RKO (cell line): Measurements from ENCODE around the gene MMD2.
A peak's percentile ranks its signal among the peaks of the same experiment; 100 is the strongest.
"Not testable (repeated sequence)": the region's sequence is repeated elsewhere in the genome, so short reads cannot be mapped to it uniquely, and the experiment has no call there.

Source experiments
- DNase-seq: peaks from one replicate; pipeline ENCODE4 v3.0.0-alpha.2; 2016; ENCODE audit warnings: low spot score

MMD2 gene

GRCh38 chr7:4958477-4959301 lies at the start of gene MMD2:
MMD2 (minus strand) TSS chr7:4959187; CDS start chr7:4959017, 170 bp downstream.
- no peak for DNase-seq

DNA sequence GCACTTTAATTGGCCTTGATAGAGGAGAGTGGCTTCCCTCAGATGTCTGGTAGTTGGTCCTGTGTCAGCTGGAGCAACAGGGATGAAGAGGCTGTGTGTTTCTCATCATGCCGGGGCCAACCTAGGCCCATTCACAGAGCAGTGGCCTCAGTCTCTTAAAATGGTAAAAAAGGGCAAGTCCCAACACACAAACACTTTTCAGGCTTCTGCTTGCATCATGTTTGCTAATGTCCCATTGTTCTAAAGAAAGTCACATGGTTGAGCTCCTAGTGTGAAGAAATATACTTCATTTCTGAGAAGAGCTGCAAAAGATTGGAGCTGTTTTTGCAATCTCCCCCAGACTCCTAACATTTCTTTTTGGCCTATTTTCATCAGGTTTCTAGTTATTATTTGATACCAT lies 46.1 kb upstream of the MMD2 start:
- no peak for DNase-seq

DNA sequence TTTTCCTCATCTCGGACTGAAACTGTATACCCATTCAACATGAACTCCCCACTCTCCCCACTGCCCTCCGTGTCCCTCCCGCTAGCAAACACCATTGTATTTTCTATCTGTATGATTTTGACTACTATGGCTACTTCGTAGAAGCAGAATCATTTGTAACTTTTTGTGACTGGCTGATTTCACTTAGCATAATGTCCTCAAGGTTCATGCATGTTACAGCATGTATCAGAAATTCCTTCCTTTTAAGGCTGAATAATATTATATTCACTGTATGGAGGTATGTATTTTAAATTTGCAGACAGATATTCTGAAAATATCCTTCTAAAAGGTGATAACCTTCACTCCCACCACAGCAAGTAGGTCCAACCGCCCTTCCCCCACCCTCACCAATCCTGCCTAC lies 42.9 kb upstream of the MMD2 start:
- DNase-seq = no peak

DNA sequence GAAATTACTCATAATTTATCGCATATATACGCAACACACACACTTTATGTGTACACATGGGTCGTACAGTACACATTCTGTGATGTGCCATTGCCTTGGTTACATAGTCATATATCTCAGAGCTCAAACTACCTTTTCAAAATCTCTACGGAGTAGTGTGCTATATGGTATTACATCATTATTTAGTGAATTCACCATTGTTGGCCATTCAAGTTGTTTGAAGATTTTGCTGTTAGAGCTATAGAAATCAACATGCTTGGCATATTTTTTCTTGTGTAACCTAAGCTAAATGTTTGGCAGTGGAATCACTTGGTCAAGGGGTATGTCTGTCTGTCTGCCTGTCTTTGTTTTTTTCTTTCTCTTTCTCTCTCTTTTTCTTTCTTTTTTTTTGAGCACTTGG lies 42.0 kb upstream of the MMD2 start:
- no peak for DNase-seq

DNA sequence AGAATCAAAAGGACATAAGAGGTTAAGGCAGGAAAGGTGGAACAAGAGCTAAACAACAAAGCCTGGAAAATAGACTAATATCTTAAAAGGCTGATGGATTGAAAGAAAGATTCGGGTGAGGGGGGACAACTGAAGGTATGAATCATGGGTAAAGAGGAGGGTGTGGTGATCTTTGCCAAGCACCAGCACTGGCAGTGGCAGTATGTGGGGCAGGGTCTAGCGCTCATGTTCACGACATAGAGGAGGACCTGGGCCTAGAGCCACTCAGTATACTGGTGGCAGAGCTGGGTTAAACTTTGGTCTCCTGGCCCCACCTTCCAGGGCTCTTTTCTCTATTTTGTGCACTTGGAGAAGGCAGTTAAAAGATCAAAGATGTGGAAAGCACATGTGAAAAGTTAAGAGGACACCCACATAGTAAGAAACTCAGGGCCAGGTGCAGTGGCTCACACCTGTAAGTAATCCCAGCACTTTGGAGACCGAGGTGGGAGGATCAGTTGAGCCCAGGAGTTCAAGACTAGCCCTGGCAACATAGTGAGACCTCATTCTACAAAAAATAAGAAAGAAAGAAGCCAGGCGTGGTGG lies 40.5 kb upstream of the MMD2 start:
- no peak for DNase-seq

GRCh38 chr7:4998910-4999309 lies 39.9 kb upstream of the MMD2 start:
- DNase-seq = no peak

GRCh38 chr7:4998244-4998643 lies 39.3 kb upstream of the MMD2 start:
- no peak for DNase-seq

DNA sequence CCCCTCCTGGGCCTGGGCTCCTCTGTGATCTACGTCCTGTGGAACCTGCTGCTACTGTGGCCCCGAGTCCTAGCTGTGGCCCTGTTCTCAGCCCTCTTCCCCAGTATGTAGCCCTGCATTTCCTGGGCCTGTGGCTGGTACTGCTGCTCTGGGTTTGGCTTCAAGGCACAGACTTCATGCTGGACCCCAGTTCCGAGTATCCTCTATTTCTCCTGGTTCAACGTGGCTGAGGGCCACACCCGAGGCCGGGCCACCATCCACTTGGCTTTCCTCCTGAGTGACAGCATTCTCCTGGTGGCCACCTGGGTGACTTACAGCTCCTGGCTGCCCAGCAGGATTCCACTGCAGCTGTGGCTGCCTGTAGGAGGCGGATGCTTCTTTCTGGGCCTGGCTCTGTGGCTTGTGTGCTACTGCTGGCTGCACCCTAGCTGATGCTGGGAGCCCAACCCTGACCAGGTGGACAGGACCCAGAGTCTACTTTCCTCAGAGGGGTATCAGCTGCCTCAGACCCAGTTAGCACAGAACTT lies 37.8 kb upstream of the MMD2 start:
- DNase-seq = no peak

- no peak for DNase-seq
These were observed 36.5 kb upstream of the MMD2 start for GRCh38 chr7:4995429-4995969.

DNA sequence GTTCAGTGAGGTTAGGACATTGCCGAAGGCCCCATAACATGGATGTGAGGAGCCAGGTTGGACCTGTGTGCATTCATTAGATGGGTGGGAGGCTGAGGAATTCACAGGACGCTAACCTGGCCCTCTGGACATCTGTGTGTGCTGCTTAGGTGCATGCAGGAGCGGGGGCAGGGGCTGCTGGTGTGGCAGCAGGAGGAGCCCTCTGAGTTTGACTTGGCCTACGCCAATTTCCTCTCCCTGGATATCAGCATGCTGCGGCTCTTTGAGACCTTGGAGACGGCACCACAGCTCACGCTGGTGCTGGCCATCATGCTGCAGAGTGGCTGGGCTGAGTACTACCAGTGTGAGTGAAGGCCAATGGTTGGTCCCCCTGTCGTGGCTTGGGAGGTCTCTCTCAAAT lies 34.5 kb upstream of the MMD2 start:
- DNase-seq = no peak

DNA sequence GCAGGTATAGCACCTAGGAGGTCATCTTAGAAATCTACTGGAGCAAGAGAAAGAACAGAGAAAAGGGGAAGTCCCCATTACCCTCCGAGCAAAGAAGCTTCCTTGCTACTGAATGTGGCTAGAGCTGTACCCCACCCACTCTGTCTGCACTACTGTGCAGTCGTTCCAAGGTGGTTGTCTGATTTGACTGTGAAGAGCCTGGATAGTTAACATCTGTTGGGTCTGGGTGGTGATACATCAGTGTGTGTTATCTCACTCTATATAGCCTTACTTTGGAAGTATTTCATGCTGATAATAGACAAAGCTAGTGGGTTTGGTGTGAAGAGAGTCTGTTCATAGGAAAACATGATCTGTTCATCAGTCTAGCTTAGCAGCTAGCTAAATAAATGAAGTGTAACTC lies 23.8 kb upstream of the MMD2 start:
- not testable (repeated sequence) for DNase-seq

- not testable (repeated sequence) for DNase-seq
These were observed 22.4 kb upstream of the MMD2 start for GRCh38 chr7:4981295-4981890.

DNA sequence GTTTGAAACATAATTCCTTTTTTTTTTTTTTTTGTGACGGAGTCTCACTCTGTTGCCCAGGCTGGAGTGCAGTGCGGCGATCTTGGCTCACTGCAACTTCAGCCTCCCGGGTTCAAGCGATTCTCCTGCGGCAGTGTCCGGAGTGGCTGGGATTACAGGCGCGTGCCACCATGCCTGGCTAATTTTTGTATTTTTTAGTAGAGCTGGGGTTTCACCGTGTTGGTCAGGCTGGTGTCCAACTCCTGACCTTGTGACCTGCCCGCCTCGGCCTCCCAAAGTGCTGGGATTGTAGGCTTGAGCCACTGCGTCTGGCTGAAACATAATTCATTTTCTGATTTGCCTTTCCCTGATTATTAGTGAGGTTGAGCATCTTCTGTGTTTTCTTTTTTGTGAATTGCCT lies 16.6 kb upstream of the MMD2 start:
- not testable (repeated sequence) for DNase-seq

GRCh38 chr7:4973728-4974198 lies 14.8 kb upstream of the MMD2 start:
- DNase-seq = peak; percentile 92

- DNase-seq = not testable (repeated sequence)
These were observed 13.5 kb upstream of the MMD2 start for GRCh38 chr7:4972446-4972845.

- DNase-seq = no peak
These were observed 6.5 kb upstream of the MMD2 start for GRCh38 chr7:4965295-4966022.

DNA sequence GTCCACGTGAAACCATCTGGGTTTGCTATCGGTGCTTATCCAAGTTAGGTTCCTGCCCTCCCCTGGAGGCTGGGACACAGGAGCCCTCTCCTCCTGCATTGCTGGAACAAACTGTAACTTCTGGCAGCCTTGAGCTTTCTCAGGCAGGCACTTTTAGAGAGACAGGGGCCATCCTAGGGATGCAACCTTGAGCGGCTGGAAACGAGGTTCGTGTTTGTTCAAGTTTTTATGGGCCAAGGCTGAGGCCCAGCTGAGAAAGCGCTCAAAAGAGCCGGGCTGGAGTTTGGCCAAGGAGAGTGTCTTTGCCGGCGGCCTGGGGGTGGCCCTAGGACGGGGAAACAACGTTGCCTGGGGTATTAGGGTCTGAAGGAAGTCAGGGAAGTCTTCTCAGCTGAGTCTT lies 5.5 kb upstream of the MMD2 start:
- DNase-seq = no peak

- no peak for DNase-seq
These were observed 4.1 kb upstream of the MMD2 start for GRCh38 chr7:4962872-4963775.

- no peak for DNase-seq
These were observed 1.4 kb upstream of the MMD2 start for GRCh38 chr7:4960363-4960762.

DNA sequence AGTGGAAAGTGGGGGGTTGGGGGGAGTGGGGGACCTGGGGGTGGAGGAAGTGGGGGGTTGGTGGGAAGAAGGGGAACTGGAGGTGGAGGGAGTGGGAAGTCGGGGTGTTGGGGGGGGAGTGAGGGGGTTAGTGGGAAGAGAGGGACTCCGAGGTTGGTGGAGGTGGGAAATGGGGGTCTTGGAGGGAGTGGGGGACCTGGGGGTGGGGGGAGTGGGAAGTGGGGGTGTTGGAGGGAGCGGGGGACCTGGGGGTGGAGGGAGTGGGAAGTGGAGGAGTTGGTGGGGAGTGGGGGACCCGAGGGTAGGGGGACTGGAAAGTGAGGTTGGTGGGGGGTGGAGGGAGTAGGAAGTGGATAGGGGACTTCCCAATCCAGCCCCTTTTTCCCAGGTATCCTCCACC lies 906 bp upstream of the MMD2 start:
- DNase-seq = no peak

DNA sequence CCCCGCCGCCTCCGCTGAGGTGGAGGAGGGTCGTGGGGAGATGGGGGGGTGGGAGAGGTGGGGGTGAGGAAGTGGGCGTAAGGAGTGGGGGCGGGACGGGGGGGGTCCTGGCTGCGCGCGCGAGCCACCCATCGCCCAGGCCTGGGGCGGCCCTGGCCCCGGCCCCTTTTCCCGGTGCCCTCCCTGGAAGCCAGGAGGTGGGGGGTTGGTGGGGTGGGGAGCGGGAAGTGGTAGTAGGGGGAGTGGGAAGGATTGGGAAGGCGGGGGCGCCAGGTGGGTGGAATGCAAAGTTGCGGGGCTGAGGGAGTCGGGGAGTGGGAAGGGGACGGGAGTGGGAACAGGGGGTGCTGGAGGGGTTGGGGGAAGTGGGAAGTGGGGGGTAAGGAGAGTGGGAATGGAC lies 319 bp upstream of the MMD2 start:
- no peak for DNase-seq
